H1 (cell line): ENCODE data around the gene FJX1. TPM values are rescaled to one million over a fixed set of nuclear protein-coding genes. Genes with fewer than 3 reads are reported as not detected.

ENCODE experiments used
- CTCF ChIA-PET: fragments of 300-600 bp; sonication (Branson Sonifier 250); formaldehyde crosslinking; loops from one replicate; lab custom pipeline; 2021; ENCODE audit not compliant: partially characterized antibody; lab: Charles Lee
- POLR2A ChIA-PET: fragments of 300-600 bp; sonication (Branson Sonifier 250); formaldehyde crosslinking; loops from one replicate; lab custom pipeline; 2021; ENCODE audit warnings: inconsistent platforms; ENCODE audit not compliant: partially characterized antibody; lab: Charles Lee
- DNase-seq, 2 experiments: peaks; one replicate each; pipeline versions ENCODE4 v3.0.0 to v3.0.0-alpha.2; 2010 to 2022; ENCODE audit warnings: low spot score in 2 of 2, low read depth in 1 of 2, mixed read lengths in 1 of 2
- FAIRE-seq: peaks from 2 replicates; lab custom pipeline; 2011; peaks lifted over from hg19 to GRCh38; lab: Jason Lieb, UNC
- H2AFZ ChIP-seq: 2 replicates; pipeline ENCODE4 v1.8.1; 2012; ENCODE audit warnings: low read length, inconsistent platforms
- H2AK5ac ChIP-seq: 2 replicates; pipeline ENCODE4 v1.6.1; 2013; ENCODE audit warnings: low read depth, low read length
- H2BK120ac ChIP-seq: replicated peaks from 2 replicates; pipeline ENCODE3; 2013; ENCODE audit warnings: low read depth, low read length, inconsistent platforms
- H2BK12ac ChIP-seq: 2 replicates; pipeline ENCODE4 v1.6.1; 2013; ENCODE audit warnings: low read depth, low read length
- H2BK15ac ChIP-seq: 2 replicates; pipeline ENCODE4 v1.6.1; 2013; ENCODE audit warnings: low read length
- H2BK20ac ChIP-seq: 2 replicates; pipeline ENCODE4 v1.6.1; 2013; ENCODE audit warnings: low read length
- H2BK5ac ChIP-seq: 2 replicates; pipeline ENCODE4 v1.6.1; 2013; ENCODE audit warnings: low read depth, low read length
- H3K14ac ChIP-seq: 2 replicates; pipeline ENCODE4 v1.6.1; 2013; ENCODE audit warnings: inconsistent platforms; ENCODE audit not compliant: insufficient read length
- H3K18ac ChIP-seq: 2 replicates; pipeline ENCODE4 v1.6.1; 2013; ENCODE audit warnings: low read length; ENCODE audit errors: extremely low read depth
- H3K23ac ChIP-seq: 2 replicates; pipeline ENCODE4 v1.6.1; 2013; ENCODE audit warnings: inconsistent platforms; ENCODE audit not compliant: insufficient read length
- H3K23me2 ChIP-seq: 2 replicates; pipeline ENCODE4 v1.6.1; 2013; ENCODE audit warnings: low read depth, low read length
- H3K27ac ChIP-seq: 2 replicates; pipeline ENCODE4 v1.6.1; 2011; ENCODE audit warnings: low read depth, low read length, inconsistent platforms
- H3K27me3 ChIP-seq, 4 experiments: replicated peaks in 1 of 4; 1 replicate in 1 of 4; 2 replicates in 3 of 4; pipeline versions ENCODE4 v1.6.1 to v1.8.1; 2011 to 2013; ENCODE audit warnings: low read length in 3 of 4, mild to moderate bottlenecking in 3 of 4, inconsistent platforms in 2 of 4, mixed read lengths in 2 of 4, moderate library complexity in 1 of 4; ENCODE audit not compliant: control insufficient read depth in 3 of 4, insufficient read depth in 3 of 4; ENCODE audit errors: extremely low read depth in 1 of 4
- H3K36me3 ChIP-seq, 4 experiments: 2 replicates each; pipeline versions ENCODE4 v1.6.1 to v1.8.1; 2011 to 2013; ENCODE audit warnings: mild to moderate bottlenecking in 4 of 4, low read length in 3 of 4, moderate library complexity in 2 of 4, control low read depth in 1 of 4, inconsistent platforms in 1 of 4; ENCODE audit not compliant: insufficient read depth in 4 of 4, control insufficient read depth in 2 of 4
- H3K4ac ChIP-seq: replicated peaks from 2 replicates; pipeline ENCODE3; 2013; ENCODE audit warnings: low read length, low read depth, mixed read lengths, inconsistent platforms; ENCODE audit not compliant: insufficient read length
- H3K4me1 ChIP-seq, 4 experiments: replicated peaks in 1 of 4; 1 replicate in 1 of 4; 2 replicates in 3 of 4; pipeline versions ENCODE4 v1.6.1 to v1.8.1; 2011 to 2013; ENCODE audit warnings: low read length in 3 of 4, inconsistent platforms in 2 of 4, mixed read lengths in 1 of 4; ENCODE audit not compliant: insufficient read depth in 4 of 4, control insufficient read depth in 3 of 4
- H3K4me2 ChIP-seq, 2 experiments: 2 replicates each; pipeline versions ENCODE4 v1.6.1 to v1.8.1; 2011 to 2013; ENCODE audit warnings: low read depth in 2 of 2, low read length in 2 of 2, control low read depth in 1 of 2, inconsistent platforms in 1 of 2, mild to moderate bottlenecking in 1 of 2; ENCODE audit not compliant: insufficient read depth in 1 of 2
- H3K4me3 ChIP-seq, 4 experiments: fragments of 200-600, 300-600 bp in 1 of 4; sonication (generic), shearing (Covaris generic), sonication (Bioruptor Twin) in 1 of 4; 2 replicates each; pipeline versions ENCODE4 v1.5.1 to v1.8.1; 2011 to 2016; ENCODE audit warnings: low read length in 4 of 4, low read depth in 3 of 4, control low read depth in 2 of 4, inconsistent platforms in 2 of 4, mild to moderate bottlenecking in 2 of 4, mixed read lengths in 1 of 4, moderate library complexity in 1 of 4; ENCODE audit not compliant: insufficient read depth in 2 of 4; ENCODE audit errors: extremely low read depth in 1 of 4
- H3K56ac ChIP-seq: replicated peaks from 2 replicates; pipeline ENCODE3; 2013; ENCODE audit warnings: low read depth, mild to moderate bottlenecking, mixed read lengths, low read length, inconsistent platforms; ENCODE audit not compliant: insufficient read length
- H3K79me1 ChIP-seq: 2 replicates; pipeline ENCODE4 v1.6.1; 2013; ENCODE audit warnings: low read depth, low read length, control low read depth
- H3K79me2 ChIP-seq, 2 experiments: 2 replicates each; pipeline versions ENCODE4 v1.6.1 to v1.8.1; 2012 to 2013; ENCODE audit warnings: low read length in 2 of 2, mild to moderate bottlenecking in 2 of 2, inconsistent platforms in 1 of 2; ENCODE audit not compliant: insufficient read depth in 2 of 2, control insufficient read depth in 1 of 2
- H3K9ac ChIP-seq, 4 experiments: replicated peaks in 1 of 4; 1 replicate in 1 of 4; 2 replicates in 3 of 4; pipeline versions ENCODE4 v1.6.1 to v1.8.1; 2011 to 2013; ENCODE audit warnings: low read depth in 3 of 4, low read length in 3 of 4, control low read depth in 2 of 4, mild to moderate bottlenecking in 2 of 4, moderate library complexity in 2 of 4, inconsistent platforms in 1 of 4; ENCODE audit errors: extremely low read depth in 1 of 4
- H3K9me3 ChIP-seq, 2 experiments: 2 replicates each; pipeline versions ENCODE4 v1.6.1 to v1.8.1; 2012 to 2013; ENCODE audit warnings: mild to moderate bottlenecking in 2 of 2, moderate library complexity in 2 of 2, control low read depth in 1 of 2, inconsistent platforms in 1 of 2, low read depth in 1 of 2, low read length in 1 of 2, mixed read lengths in 1 of 2; ENCODE audit not compliant: insufficient read depth in 2 of 2
- H4K20me1 ChIP-seq, 2 experiments: replicated peaks in 1 of 2; 2 replicates each; pipeline versions ENCODE3 to v1.8.1; 2011 to 2013; ENCODE audit warnings: inconsistent platforms in 2 of 2, low read length in 2 of 2, mild to moderate bottlenecking in 1 of 2; ENCODE audit not compliant: insufficient read depth in 2 of 2, control insufficient read depth in 1 of 2
- H4K5ac ChIP-seq: 2 replicates; pipeline ENCODE4 v1.6.1; 2013; ENCODE audit warnings: low read length, low read depth, mixed read lengths, inconsistent platforms; ENCODE audit not compliant: insufficient read length
- H4K8ac ChIP-seq: 2 replicates; pipeline ENCODE4 v1.8.0; 2013; ENCODE audit warnings: mild to moderate bottlenecking, moderate library complexity, low read length, inconsistent platforms; ENCODE audit not compliant: insufficient read depth; ENCODE audit errors: extremely low read depth
- H4K91ac ChIP-seq: replicated peaks from 2 replicates; pipeline ENCODE3; 2013; ENCODE audit warnings: low read length, mixed read lengths, inconsistent platforms; ENCODE audit not compliant: insufficient read length
- CBX5 ChIP-seq: fragments of 300-800, 300-1000 bp; sonication (generic); IDR thresholded peaks from 2 replicates; pipeline ENCODE4 v1.7.1; 2016; ENCODE audit warnings: antibody characterized with exemption, low read length, low read depth
- FOSL1 ChIP-seq: IDR thresholded peaks from 2 replicates; pipeline ENCODE4 v1.6.1; 2011; ENCODE audit warnings: mild to moderate bottlenecking, low read depth, low read length, moderate library complexity; ENCODE audit not compliant: insufficient read depth
- GTF2F1 ChIP-seq: IDR thresholded peaks from 2 replicates; pipeline ENCODE4 v1.6.1; 2012; ENCODE audit warnings: low read depth, low read length, improper control_type of control experiment, borderline replicate concordance
- RAD21 ChIP-seq, 2 experiments: IDR thresholded peaks in 1 of 2; conservative IDR thresholded peaks in 1 of 2; 2 replicates each; pipeline ENCODE4 v1.6.1; 2011; ENCODE audit warnings: low read depth in 2 of 2, low read length in 2 of 2, improper control_type of control experiment in 1 of 2, inconsistent platforms in 1 of 2, mild to moderate bottlenecking in 1 of 2, moderate library complexity in 1 of 2
- RNF2 ChIP-seq: fragments of 200-900, 300-1000 bp; sonication (generic); IDR thresholded peaks from 2 replicates; pipeline ENCODE4 v1.7.1; 2016; ENCODE audit warnings: borderline replicate concordance, low read depth, mild to moderate bottlenecking, antibody characterized with exemption, low read length; ENCODE audit not compliant: poor library complexity, severe bottlenecking; ENCODE audit errors: missing control alignments
- SIN3A ChIP-seq, 2 experiments: IDR thresholded peaks in 1 of 2; conservative IDR thresholded peaks in 1 of 2; 2 replicates each; pipeline ENCODE4 v1.6.1; 2011 to 2012; ENCODE audit warnings: low read length in 2 of 2, improper control_type of control experiment in 1 of 2, low read depth in 1 of 2, mild to moderate bottlenecking in 1 of 2
- SP2 ChIP-seq: IDR thresholded peaks from 2 replicates; pipeline ENCODE4 v1.6.1; 2012; ENCODE audit warnings: mild to moderate bottlenecking, low read length, inconsistent platforms
- USF2 ChIP-seq: IDR thresholded peaks from 2 replicates; pipeline ENCODE4 v1.6.1; 2011; ENCODE audit warnings: low read length, improper control_type of control experiment
- WGBS, 2 experiments: shearing (Covaris generic) in 1 of 2; methylation state at CpG; one replicate each; pipeline versions ENCODE4 v1.1.6 to v1.1.7; 2013 to 2015; ENCODE audit warnings: low lambda C conversion rate in 2 of 2, mixed read lengths in 2 of 2, inconsistent platforms in 1 of 2, low coverage in 1 of 2, missing lambda C conversion rate in 1 of 2; ENCODE audit not compliant: insufficient replicate concordance in 2 of 2, insufficient coverage in 1 of 2, insufficient read length in 1 of 2; ENCODE audit errors: extremely low coverage in 1 of 2, missing lambda C conversion rate in 1 of 2; 5-methylcytosine and 5-hydroxymethylcytosine counted together
- polyA plus RNA-seq, 7 experiments: library from polyadenylated mRNA; depleted of rRNA in 3 of 7; stranded (reverse) in 5 of 7; unstranded in 2 of 7; fragments of >200 nt in 5 of 7; fragments of 200-250 nt in 2 of 7; gene quantifications; 1 replicate in 5 of 7; 2 replicates in 1 of 7; 4 replicates in 1 of 7; pipeline versions ENCODE4 v1.2.1 to v1.2.3, GENCODE V29; 2011 to 2013; ENCODE audit warnings: missing spikeins in 2 of 7, mixed read lengths in 2 of 7
- total RNA-seq: library from RNA; stranded (reverse); fragmentation: NEBNext Ultra II Directional; extraction: Animal tissue kit (Norgen Biotek cat#: 25700); gene quantifications from 2 replicates; pipeline ENCODE4 v1.2.1, GENCODE V29; 2021

Gene FJX1
- total and polyA plus RNA-seq, 2 of the 8 experiments (the other 6 are each of a cell fraction or from before 2014, with no cell fraction given) = 6.3 to 13.3 TPM

DNA sequence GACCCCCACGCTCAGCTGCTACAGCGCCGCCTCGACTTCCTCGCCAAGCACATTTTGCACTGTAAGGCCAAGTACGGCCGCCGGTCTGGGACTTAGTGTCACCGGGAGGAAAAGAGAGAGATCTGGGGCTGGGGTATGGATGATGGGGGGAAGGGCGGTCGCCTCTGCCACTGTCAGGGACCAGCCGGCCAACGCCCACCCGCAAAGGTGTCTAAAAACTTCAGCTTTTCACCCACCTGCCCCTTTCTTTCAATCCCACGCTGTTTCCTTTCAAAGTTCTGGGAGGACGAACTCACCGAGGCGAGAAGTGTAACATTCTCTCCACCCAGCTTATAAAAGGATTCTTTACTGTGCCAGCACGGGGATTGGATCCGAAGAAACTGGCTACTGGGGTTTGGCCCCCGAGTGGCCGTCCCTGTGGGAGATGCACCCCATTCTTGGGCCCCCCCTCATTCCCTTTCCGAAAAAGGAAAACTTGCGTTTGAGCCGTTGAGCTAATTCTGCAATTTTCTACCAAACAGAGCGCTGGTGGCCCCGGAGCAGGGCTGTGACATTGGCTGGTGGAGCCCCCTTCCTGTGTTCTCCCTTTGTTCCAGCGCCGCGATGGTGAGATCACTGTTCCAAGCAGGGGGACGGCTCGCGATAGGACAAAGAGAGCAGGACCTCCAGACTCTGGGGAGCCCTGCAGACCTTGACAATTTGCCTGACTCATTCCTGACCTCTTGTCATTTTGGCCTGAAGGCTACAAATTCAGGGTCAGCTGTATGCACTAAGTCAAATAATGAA, 1.8 kb downstream of the FJX1 start:
- peaks cover 3 to 19% (median 6%) of the 10 kb centered on the region in 4 experiments; a peak in 6 of 7 replicates for H3K4me1 ChIP-seq
- no peak overlapping the region for H3K14ac ChIP-seq
- no peak overlapping the region for H2AFZ ChIP-seq
- H4K8ac ChIP-seq = peak overlapping the region; percentile 89; the same call in 1 of the 2 replicates
- H3K79me1 ChIP-seq = no peaks in the 10 kb centered on the region
- no peaks in the 10 kb centered on the region for H4K20me1 ChIP-seq
- peak overlapping the region; percentile 36; the same call in 1 of the 2 replicates for H3K18ac ChIP-seq
- no peak overlapping the region for H4K91ac ChIP-seq
- no peak overlapping the region for H3K4ac ChIP-seq
- no peaks in the 10 kb centered on the region for H3K9me3 ChIP-seq
- no peaks in the 10 kb centered on the region for H3K79me2 ChIP-seq
- H2AK5ac ChIP-seq = no peak overlapping the region
- H2BK15ac ChIP-seq = no peak overlapping the region
- peak overlapping the region in 3 of 4 experiments; percentile 26 to 56 (median 35); a peak in 5 of 7 replicates for H3K9ac ChIP-seq
- H2BK120ac ChIP-seq = no peak overlapping the region
- H4K5ac ChIP-seq = no peak overlapping the region
- no peak overlapping the region for H3K56ac ChIP-seq
- ChIA-PET CTCF (interaction anchor here (0.6 to 1.9 kb wide), 15 partner anchors 18 to 646 kb away, joined by 3 to 7 read pairs (median 4); no protein-coding TSS in a partner anchor), POLR2A (interaction anchor here (0.7 to 3.3 kb wide), 9 partner anchors 9 to 756 kb away, joined by 3 to 14 read pairs (median 3); partner anchors contain the start of genes PAMR1 and TRIM44)
- WGBS, 2 experiments = 4% methylated on average over 31 of the region's 33 CpGs; no CpG with 5 or more reads in 1 of the 2 experiments
- H3K36me3 ChIP-seq = no peaks in the 10 kb centered on the region
- peaks cover 7 to 29% (median 22%) of the 10 kb centered on the region in 4 experiments for H3K27me3 ChIP-seq
- peaks cover 11% of the 10 kb centered on the region; the same call in 1 of the 2 replicates for H3K23me2 ChIP-seq
- H3K4me2 ChIP-seq = peak overlapping the region; percentile 79 to 91
- FAIRE-seq = no peak
- H2BK20ac ChIP-seq = no peak overlapping the region
- peak overlapping the region; percentile 55 to 76 (median 72) for H3K4me3 ChIP-seq
- DNase-seq = peak in 1 of 2 experiments; percentile 73
- H3K27ac ChIP-seq = no peak overlapping the region
- H3K23ac ChIP-seq = no peak overlapping the region
- H2BK12ac ChIP-seq = no peak overlapping the region
- H2BK5ac ChIP-seq = no peak overlapping the region
- TF ChIP-seq GTF2F1 (no peak), USF2 (no peak), SIN3A (conservative IDR thresholded peaks at IDR 0.05 in 1 of 2, IDR thresholded peaks at IDR 0.05 in 1 of 2; ENCODE audit: low read depth in 1 of 2, low read length in 2 of 2) (0 out of 4 replicates have a peak, but pooled peaks of 1 of the 2 experiments have one; percentile 25), RAD21 (IDR thresholded peaks at IDR 0.05 in 1 of 2, conservative IDR thresholded peaks at IDR 0.05 in 1 of 2; ENCODE audit: low read depth in 2 of 2, low read length in 2 of 2) (peak in 1 of 2 experiments; percentile 1; a peak in 1 of 4 replicates), RNF2 (no peak), CBX5 (no peak), SP2 (no peak), FOSL1 (no peak)
